Femur (tissue), 1 donor: ENCODE results near the gene CNRIP1.
A peak's percentile ranks its signal among the peaks of the same experiment; 100 is the strongest.
"Not testable (repeated sequence)": the region's sequence is repeated elsewhere in the genome, so short reads cannot be mapped to it uniquely, and the experiment has no call there.

Experiments
- DNase-seq: peaks from one replicate; pipeline ENCODE4 v3.0.0-alpha.2; 2017

The CNRIP1 gene

DNA sequence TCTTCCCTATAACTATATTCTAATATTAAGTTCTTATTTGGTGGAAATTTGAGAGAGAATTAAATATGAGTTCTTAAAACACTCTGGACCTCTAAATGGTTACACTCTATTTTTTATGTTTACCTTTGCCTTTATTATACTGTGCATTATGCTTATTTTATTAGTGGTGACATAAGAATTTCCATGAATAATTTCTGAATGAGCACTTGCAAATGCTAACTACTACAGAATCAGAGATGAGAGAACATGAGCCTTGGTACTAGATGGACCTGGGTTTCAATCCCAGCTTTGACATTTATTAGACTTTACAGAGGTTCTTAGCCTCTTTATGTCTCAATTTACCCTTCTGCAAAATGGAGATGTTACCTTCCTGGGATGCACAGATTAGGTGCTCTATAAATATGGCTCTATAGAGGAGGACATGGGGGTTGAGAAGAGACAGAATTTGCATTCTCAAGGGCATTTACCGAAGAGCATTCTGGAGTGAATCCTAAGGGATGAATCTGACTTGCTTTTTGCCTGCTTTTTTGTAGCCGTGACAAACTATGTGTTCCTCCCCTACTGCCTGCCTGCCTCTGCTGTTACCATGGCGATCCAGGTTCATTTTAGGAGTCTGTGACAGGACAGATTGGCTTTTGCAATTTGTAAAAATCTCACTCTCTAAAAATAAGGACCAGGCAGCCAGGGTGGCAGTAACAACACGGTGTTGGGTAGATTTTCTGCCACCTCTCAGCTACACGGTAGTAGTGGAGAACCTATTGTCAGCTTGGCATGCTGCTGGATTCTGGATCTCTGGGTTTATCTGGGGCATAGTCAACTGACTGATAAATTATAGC lies 20.7 kb upstream of the CNRIP1 start:
- no peak for DNase-seq

DNA sequence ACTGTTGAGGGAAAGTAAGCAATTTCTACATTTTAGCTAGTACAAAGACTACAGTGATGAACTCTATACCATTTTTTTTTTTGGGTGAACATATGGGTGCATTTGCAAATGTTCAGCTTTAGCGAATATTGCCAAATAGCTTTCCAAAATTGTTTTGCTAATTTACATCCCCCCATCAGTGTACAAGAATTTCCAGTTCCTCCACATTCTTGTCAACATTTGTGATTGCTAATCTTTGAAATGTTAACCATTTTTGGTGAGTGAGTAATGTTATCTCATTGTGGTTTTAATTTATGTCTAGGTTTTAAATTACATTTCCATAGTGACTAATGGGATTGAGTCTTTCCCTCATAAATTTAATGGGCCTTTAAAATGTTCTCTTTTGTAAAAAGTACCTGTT lies 16.4 kb upstream of the CNRIP1 start:
- DNase-seq: no peak

DNA sequence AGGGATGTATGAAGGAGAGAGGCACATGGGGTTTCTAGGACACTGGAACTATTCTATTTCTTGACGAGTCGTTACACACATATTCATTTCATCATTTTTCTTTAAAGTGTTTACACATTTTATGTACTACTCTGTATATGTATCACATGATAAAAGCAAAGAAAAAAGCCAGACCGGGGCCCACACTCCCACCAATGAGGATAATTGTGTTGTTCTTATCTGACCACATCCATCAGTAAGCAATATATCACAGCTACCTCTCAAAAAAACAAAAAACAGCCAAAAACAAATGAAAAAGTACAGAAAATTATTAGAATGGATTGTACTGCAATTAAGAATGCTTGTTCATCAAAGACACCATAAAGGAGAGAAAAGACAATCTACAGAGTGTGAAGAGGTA lies 14.2 kb upstream of the CNRIP1 start:
- DNase-seq: no peak

DNA sequence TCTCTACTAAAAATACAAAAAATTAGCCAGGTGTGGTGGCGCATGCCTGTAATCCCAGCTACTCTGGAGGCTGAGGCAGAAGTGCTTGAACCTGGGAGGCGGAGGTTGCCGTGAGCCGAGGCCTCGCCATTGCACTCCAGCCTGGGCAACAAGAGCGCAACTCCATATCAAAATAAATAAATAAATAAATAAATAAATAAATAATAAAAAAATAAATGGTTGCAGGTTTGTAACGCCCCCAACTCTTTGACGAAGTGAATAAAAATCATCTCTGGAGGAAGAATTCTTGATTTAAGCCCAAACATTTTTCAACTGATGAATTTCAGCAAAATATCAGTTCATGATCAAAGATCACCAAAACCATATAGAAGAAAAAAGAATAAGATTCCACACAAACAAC lies 13.3 kb upstream of the CNRIP1 start:
- DNase-seq: no peak

DNA sequence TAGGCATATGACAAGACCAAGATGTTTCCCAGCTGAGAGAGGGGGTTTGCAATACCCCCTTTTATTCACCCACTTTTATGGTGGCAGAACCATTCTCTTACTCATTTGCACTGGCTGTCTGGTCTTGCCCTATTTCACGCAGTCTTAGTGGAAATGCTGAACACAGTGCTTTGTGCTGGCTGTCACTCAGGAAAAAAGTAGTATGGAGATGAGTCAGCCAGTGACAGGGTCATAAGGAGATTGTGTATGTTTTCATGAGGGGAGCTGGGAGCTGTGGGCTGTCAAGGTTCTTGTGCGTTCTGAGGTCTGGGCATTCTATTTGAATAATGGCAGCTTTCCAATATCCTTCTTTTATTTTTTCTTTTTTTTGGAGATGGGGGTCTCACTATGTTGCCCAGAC lies 10.9 kb upstream of the CNRIP1 start:
- no peak for DNase-seq

DNA sequence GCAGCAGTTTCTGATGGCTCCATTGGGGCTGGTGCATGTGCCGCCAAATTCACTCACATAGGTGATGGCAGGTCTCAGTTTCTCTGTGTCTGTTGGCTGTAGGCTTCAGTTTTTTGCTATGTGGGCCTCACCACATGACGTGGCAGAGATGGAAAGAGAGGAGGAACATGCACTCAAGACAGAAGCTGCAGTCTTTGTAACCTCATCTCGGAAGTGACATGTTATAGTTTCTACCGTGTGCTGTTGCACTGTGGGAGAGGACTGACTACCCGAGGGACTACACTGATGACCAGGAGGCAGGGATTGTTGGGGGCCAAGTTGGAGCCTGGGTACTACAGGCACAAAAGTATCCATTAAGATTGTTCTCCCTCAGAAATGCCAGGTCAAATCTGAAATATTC lies 9.2 kb upstream of the CNRIP1 start:
- no peak for DNase-seq

DNA sequence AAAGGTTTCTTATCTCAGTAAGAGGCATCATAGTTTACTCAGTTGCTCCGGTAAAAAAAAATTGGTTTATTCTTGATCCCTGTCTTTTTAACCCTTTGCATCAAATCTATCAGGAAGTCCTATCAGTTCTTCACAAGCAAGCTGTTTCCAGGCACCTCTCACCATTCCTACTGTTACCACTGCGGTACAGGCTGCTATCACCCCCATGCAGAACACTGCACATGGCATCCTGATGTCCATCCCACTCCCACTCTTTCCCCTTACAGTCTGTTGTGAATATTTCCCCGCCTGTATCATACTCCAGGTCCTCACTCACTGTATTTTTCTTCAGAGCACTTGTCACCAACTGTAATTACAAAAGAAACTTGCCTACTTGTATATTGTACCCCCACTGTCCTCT lies 5.3 kb upstream of the CNRIP1 start:
- DNase-seq: no peak

DNA sequence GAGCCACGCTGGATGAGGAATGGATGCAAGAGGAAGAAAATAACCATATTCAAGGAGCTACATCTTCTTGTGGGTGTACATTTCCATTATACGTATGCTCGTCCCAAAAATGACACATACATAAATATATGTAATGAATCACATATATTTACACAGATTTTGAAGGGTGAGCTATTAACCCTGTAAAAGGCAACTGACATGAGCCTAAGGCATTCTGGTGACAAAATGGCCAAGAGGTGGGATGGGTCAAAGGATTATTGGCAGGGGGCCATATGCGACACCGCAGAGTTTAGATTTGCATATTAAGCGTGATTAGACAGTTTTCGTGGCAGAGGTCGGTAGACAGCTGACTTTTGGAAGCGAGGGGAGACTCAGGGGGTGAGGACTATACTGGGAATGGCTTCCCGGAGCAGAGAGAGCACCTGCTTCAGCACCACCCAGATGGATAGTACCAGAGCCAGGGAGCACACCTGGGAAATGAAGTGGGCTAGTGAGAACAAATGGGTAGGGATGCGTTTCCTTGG lies 431 bp upstream of the CNRIP1 start:
- peak; percentile 56 for DNase-seq

DNA sequence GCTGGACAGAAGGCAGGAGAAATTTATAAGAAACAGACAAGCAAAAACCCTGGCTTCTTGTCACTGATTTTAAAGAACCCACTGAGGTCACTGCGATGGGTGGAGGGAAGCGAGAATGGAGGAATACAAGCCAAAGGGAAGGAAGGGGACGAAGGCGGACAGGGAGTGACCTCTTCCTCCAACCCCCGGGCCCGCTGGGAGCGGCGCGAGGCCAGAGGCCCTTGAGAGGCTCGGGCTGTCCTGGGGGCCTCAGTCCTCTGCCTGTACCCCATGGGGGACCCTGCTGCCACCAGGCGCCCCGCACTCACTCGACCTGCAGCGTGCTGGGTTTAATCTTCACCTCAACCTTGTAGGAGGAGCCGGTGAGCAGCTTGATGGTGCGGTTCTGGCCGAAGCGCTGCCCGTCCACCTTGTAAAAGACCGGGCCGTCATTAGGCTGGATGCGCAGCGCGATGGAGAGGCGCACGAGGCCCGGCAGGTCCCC lies 793 bp downstream of the CNRIP1 start:
- DNase-seq: no peak

DNA sequence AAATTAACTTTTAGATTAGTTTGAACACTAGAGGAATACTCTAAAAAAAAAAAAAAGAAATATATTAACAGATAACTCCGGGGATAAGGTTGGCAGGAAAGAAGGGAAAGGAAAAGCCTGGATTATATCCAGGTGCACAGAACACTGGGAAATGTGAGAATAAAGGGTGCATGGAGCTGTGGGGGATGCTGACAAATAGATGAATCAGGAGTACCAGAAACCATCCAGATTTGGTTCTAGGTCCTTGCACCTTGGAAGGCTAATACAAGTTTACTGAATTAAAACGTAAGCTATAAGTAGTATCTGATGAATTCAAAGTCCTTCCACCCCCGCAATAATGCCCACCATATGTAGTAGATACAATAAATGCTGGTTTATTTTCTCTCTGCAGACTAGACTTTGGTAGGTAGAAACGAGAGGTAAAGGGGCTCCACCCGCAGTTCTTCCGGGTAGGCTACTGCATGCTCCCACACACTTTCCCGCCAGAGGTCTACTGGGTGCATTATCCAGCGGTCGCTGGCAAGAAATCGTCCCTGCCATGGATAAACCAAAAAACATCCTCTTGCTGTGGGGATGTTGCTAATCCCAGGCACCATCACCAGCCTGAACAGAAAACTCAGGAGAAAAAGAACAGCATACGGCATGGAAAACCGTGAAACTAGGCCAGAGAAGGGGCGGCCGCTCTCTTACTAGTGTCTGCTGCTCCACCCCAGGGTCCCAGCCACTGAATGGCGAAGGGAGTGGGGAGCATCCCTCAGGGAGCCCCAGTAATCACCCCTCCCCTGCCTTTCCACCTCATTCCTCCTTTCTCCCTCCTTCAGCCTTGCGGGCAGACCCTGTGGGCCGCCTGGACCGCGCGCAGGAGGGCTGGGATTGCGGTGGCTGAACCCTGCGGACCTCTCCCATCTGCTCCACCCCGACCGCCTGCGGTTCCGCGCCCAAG lies 1.5 kb downstream of the CNRIP1 start:
- DNase-seq: peak; percentile 53

DNA sequence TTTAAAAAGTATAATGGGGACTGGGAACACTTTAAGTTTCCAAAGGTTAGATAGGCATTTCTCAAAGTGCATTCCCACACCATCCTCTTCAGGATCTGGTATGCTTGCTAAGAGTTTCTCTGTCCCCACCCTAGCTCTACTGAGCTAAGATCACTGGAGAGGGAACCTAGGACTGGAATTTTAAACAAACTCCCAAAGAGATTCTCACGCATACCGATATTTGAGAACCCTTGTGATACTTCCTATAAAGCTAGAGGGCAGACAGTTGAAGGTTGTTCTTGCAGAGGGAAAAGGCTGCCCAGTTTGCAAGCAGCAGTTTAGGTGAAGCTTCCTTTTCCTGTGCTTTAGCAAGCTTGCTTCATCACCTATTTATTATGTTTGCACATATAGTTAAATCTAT lies 3.6 kb downstream of the CNRIP1 start:
- no peak for DNase-seq

DNA sequence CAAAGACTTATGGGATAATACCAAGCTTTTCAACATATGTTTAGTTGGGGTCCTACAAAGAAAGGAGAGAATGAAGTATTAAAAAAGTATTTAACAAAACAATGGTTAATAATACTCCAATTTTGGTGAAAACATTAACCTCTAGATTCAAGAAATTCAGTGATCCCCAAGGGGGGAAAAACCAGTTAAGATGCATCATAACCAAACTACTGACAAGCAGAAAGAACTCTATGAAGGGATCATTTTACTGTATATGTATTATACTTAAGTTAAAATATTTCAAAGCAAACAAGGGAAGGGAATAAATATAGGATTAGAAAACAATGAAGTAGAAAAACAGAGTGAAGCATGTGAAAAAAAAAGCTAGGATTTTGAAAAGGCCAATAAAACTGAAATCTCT lies 8.7 kb downstream of the CNRIP1 start:
- DNase-seq: no peak

DNA sequence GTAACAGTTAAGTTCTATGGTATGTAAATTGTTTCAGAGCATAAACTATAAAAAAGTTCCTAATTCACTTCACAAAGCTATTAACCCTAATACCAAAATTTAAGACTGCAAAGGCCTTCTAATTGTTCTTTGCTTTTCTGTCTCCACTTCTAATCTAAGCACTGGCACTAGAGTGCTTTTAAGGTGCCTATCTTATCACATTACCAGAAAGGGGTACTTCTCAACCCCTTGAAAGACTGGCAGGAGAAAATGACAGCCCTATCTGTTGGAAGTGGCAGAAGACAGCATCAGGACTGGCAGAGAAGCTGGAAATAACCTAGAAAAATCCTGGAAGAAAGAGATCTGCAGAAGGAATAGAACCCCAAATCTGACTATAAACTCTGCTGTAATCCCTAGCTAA lies 10.3 kb downstream of the CNRIP1 start:
- no peak for DNase-seq

DNA sequence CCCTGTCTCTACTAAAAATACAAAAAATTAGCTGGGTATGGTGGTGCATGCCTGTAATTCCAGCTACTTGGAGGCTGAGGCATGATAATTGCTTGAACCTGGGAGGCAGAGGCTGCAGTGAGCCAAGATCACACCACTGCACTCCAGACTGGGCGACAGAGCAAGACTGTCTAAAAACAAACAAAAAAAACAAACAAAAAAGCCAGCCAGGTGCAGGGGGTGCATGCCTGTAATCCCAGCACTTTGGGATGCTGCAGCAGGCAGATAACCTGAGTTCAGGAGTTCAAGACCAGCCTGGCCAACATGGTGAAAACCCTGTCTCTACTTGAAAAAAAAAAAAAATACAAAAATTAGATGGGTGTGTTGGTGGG lies 15.9 kb downstream of the CNRIP1 start:
- not testable (repeated sequence) for DNase-seq

DNA sequence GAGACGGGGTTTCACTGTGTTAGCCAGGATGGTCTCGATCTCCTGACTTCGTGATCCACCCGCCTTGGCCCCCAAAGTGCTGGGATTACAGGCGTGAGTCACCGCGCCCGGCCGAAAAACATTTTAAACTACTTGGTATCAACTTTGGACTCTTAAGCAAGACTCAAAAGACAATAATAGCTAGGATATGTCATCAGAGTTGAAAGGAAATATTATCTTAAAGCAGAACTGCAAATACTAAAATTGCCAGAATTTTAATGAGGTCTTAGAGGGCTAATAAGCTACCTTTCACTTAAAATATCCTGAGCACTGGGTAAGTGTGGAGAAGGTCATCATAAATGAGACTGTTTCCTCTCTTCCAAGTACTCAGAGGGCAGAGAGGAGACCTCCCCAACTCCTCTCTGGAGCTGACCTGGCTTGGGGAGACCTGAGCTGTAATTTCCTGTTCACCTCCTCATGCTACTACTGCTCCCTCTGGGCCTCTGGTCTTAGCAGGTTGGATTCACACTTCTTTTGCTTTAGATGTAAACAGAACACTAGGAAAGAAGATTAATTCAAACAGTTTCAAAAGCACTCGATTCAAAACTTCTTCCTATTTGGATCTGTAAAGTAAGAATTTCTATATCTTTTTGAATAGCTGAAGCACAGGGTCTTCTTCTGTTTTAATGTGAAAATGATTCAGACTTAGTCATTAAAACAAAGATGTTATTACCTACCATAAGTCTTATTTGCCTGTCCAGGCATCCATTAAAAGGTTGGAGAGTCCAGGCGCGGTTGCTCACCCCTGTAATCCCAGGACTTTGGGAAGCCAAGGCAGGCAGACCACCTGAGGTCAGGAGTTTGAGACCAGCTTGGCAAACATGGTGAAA lies 16.5 kb downstream of the CNRIP1 start:
- no peak for DNase-seq

DNA sequence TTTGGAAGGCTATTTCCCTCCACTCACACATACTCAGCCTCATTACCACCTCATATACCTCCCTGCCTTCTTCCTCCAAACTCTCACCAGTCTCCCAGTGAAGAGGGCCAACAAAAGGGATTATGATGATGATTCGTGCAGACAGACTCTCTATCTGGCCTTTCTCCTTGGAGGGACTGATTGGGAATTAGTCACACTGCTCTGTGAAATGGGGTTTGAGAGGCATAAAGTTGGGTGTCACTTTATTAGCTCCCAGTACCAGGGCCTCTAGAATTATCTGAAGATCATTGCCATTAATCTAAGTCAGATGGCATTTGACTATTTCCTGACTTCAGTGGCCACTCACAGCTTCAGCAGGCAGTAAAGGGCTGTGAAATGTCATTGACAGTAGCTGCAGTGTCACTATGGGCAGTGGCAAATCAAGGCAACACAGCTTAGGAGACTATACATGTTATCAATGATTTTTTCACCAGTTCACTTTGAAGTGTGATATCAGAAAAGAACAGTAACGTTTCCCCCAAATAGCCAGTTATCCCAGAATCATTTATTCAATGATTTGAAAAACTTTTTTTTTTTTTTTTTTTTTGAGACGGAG lies 17.4 kb downstream of the CNRIP1 start:
- no peak for DNase-seq

DNA sequence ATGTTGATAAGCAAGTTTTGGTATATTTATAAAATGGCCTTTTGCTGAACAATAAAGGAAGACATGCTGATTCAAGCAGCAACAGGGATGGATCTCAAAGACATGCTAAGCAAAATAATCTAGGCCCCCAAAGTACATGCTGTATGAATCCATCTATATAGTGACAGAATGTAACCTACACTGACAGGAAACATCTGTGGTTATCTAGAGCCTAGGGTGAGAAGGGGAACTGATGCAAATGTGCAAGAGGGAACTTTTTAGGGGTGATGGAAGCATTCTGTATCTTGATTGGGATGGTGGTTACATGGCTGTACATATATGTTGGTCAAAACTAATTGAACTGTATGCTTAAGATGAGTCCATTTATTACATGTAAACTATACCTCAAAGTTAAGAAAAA lies 24.2 kb downstream of the CNRIP1 start:
- DNase-seq: no peak

DNA sequence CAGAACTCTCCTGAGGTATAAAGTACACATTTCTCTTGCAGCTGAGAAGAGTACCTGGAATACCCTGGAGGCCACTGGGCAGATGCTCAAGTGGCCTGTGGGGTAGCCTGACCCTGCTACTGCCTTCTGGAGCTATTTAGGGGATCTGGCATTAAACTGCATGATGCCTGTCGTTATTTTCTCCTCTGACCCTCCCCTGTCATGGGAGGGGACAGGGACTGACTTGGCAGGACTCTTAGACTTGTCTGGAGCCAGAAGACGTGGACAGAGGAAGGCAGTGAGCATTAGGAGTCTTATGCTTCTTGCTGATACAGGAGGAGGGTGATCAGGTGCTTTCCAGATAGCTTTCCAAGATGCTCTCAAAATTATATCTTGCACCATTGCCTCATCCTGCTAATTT lies 24.8 kb downstream of the CNRIP1 start:
- no peak for DNase-seq

DNA sequence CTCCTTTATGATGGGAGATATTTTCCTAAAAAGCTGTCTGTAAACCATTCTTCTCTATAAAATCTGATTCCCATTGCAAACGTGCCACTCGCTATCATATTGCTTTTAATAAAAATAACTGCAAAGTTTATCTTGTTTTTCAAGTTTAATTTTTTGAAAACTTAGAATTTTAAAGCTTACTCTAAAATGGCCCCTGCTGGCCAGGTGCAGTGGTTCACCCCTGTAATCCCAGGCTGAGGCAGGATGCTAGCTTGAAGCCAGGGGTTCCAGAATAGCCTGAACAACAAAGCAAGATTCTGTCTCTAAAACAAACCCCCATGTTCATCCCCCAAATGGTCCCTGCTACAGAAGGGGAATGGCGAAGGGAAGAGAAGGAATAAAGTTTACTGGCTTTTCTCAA lies 25.6 kb downstream of the CNRIP1 start:
- no peak for DNase-seq

DNA sequence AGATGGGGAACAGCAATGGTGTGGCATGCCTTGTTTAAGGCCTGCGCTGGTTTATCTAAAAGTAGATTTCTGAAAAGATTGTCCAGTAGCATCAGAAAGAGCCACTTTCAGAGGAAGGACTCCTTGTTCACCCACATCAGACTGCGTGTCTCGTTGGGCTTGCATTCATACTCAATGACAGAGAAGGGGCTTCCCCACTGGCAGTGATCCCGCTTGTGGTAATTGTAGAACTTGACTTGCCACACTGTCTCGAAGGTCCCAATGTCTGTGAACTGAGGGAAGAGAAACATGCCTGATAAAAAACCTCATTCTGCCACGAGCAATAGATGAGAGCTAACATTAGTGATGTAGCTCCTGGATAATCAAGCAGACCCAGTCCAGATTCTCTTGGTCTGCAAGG lies 26.0 kb downstream of the CNRIP1 start:
- no peak for DNase-seq

DNA sequence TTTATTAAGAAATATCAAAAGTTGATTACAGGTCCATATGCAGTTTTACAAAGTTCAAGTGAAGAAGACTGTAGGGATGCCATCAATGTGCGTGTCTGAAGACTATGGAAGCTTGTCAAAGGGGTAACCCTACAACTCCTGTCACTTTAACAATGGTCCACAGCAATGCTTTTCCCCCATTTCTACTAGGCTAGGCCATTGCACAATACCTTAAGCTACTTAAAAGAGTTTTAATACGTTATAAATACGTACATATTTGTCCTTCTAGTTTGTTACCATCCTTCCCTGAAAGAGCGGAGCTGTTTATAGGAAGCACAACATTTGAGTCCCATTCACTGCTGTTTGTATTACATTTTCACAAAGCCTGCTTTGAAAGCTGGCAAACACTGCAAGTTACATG lies 26.7 kb downstream of the CNRIP1 start:
- DNase-seq: no peak

DNA sequence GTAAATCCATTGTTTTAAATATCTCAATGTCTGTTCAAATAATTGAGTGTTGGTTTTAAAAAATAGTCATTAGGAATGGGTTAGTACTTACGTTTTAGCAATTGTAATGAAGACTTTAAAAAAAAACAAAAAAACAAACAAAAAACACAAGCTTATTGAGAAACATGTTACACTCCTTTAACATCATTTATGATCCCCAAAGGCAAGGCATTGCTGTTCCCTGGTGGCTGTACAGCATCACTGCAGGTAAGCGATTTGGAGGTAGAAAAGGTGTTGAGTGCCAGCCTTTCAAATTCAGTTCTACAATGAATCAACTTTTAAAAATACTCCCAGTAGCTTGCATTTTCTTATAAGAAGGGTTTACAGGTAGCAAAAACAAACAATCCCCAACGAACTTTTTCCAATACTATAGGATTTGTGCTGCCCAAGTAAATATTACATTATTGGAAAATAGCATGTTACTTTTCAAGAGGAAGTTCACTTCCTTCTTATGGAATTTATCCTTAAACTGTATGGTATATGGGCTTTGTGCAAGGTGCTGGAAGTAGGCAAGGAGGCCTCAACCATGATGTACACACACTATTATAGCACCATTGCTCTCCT lies 27.5 kb downstream of the CNRIP1 start:
- DNase-seq: no peak
